HG02571 (cell line): ENCODE results near the gene MXD1.

Experiments
- ATAC-seq: cut with Tn5 transposase; IDR thresholded peaks from one replicate; pipeline ENCODE4 v1.9.1; 2021; ENCODE audit warnings: mild to moderate bottlenecking, moderate library complexity; ENCODE audit not compliant: unreplicated experiment

MXD1 gene

GRCh38 chr2:69933254-69933828 lies 18.4 kb downstream of the MXD1 start:
- no peak for ATAC-seq

- no peak for ATAC-seq
Measured at GRCh38 chr2:69933839-69934613, 19.1 kb downstream of the MXD1 start.

GRCh38 chr2:69934614-69934908 lies 19.7 kb downstream of the MXD1 start:
- no peak for ATAC-seq

- no peak for ATAC-seq
Measured at GRCh38 chr2:69935011-69935410, 20.1 kb downstream of the MXD1 start.

GRCh38 chr2:69936906-69937305 lies 22.0 kb downstream of the MXD1 start:
- no peak for ATAC-seq

GRCh38 chr2:69937968-69938367 lies 23.1 kb downstream of the MXD1 start:
- ATAC-seq, result no peak

GRCh38 chr2:69939722-69940121 lies 24.8 kb downstream of the MXD1 start:
- no peak for ATAC-seq

- ATAC-seq, result no peak
Measured at GRCh38 chr2:69940691-69941090, 25.8 kb downstream of the MXD1 start.

- no peak for ATAC-seq
Measured at GRCh38 chr2:69943000-69943842, 28.3 kb downstream of the MXD1 start.

- no peak for ATAC-seq
Measured at GRCh38 chr2:69943843-69944525, 29.1 kb downstream of the MXD1 start.

GRCh38 chr2:69944756-69945155 lies 29.8 kb downstream of the MXD1 start:
- no peak for ATAC-seq

GRCh38 chr2:69945441-69945840 lies 30.5 kb downstream of the MXD1 start:
- ATAC-seq, result no peak

- no peak for ATAC-seq
Measured at GRCh38 chr2:69945941-69946340, 31.0 kb downstream of the MXD1 start.

GRCh38 chr2:69946351-69947324 lies 31.7 kb downstream of the MXD1 start:
- no peak for ATAC-seq

- no peak for ATAC-seq
Measured at GRCh38 chr2:69947325-69947931, 32.5 kb downstream of the MXD1 start.

- no peak for ATAC-seq
Measured at GRCh38 chr2:69948032-69948962, 33.4 kb downstream of the MXD1 start.

- ATAC-seq, result no peak
Measured at GRCh38 chr2:69948963-69949645, 34.2 kb downstream of the MXD1 start.

- ATAC-seq, result no peak
Measured at GRCh38 chr2:69950241-69950640, 35.3 kb downstream of the MXD1 start.
